Stomach (tissue), 4 donors: ENCODE measurements around the gene TMEM50A.
"Not testable (repeated sequence)": the region's sequence is repeated elsewhere in the genome, so short reads cannot be mapped to it uniquely, and the experiment has no call there.

Experiments used
- EP300 ChIP-seq: sonication (generic); formaldehyde crosslinking; IDR thresholded peaks from one replicate; pipeline ENCODE4 v1.6.1; 2017; ENCODE audit warnings: antibody characterized with exemption
- POLR2A ChIP-seq, 4 donors: fragments of 450-650 bp; IDR thresholded peaks; one replicate each; pipeline ENCODE4 v1.6.1; 2016; ENCODE audit warnings: antibody characterized with exemption in 4 of 4, control low read depth in 2 of 4, mild to moderate bottlenecking in 1 of 4, moderate library complexity in 1 of 4
- TF ChIP-seq, protein P1 (sequence below), 7 experiments: fragments of 450-650 bp in 4 of 7; fragments of 200-600 bp in 3 of 7; sonication (generic) in 3 of 7; IDR thresholded peaks; one replicate each; pipeline ENCODE4 v1.5.1; 2016 to 2019; ENCODE audit warnings: antibody characterized with exemption in 7 of 7, control low read depth in 2 of 7, mild to moderate bottlenecking in 1 of 7

DNA sequence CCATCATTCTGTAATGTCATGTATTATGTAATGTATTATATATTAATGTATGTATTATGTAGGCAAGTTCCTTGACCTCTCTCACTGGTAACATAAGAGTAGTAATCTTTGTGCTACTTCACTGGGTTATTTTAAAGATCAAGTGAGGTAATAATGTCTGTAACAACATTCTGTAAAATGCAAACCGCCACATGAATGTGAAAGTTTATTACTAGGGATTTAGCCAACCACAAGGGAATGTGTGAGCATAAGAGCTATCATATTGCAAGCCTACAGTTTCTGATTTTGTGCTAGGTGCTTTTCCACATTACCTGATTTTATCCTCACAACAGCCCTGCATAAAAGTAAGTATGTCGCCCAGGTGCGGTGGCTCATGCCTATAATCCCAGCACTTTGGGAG, 13.7 kb upstream of the TMEM50A start:
- not testable (repeated sequence) for TF ChIP-seq POLR2A (IDR thresholded peaks at IDR 0.05); EP300
- TF ChIP-seq, protein P1, sequence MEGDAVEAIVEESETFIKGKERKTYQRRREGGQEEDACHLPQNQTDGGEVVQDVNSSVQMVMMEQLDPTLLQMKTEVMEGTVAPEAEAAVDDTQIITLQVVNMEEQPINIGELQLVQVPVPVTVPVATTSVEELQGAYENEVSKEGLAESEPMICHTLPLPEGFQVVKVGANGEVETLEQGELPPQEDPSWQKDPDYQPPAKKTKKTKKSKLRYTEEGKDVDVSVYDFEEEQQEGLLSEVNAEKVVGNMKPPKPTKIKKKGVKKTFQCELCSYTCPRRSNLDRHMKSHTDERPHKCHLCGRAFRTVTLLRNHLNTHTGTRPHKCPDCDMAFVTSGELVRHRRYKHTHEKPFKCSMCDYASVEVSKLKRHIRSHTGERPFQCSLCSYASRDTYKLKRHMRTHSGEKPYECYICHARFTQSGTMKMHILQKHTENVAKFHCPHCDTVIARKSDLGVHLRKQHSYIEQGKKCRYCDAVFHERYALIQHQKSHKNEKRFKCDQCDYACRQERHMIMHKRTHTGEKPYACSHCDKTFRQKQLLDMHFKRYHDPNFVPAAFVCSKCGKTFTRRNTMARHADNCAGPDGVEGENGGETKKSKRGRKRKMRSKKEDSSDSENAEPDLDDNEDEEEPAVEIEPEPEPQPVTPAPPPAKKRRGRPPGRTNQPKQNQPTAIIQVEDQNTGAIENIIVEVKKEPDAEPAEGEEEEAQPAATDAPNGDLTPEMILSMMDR (IDR thresholded peaks at IDR 0.05): not testable (repeated sequence)
